ENCODE measurements around the gene DOCK2.

DNA sequence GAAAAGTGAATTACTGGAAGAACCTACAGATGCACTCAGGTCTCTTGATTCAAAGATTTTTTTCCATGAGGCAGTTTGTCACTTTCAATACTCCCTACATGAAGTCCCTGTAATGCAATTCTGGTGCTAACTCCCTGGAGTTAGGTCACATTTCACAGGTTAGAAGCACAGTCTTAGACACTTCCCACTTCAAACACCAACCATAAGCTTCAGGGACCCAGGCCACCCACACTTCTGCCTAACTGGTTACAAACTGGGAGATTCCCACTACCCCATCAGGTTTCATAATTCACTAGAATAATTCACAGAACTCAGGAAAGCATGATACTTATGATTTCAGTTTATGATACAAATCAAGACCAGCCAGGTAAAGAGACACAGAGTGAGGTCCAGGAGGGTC is 439.7 kb downstream of the DOCK2 start:
- TF ChIP-seq, protein P1, sequence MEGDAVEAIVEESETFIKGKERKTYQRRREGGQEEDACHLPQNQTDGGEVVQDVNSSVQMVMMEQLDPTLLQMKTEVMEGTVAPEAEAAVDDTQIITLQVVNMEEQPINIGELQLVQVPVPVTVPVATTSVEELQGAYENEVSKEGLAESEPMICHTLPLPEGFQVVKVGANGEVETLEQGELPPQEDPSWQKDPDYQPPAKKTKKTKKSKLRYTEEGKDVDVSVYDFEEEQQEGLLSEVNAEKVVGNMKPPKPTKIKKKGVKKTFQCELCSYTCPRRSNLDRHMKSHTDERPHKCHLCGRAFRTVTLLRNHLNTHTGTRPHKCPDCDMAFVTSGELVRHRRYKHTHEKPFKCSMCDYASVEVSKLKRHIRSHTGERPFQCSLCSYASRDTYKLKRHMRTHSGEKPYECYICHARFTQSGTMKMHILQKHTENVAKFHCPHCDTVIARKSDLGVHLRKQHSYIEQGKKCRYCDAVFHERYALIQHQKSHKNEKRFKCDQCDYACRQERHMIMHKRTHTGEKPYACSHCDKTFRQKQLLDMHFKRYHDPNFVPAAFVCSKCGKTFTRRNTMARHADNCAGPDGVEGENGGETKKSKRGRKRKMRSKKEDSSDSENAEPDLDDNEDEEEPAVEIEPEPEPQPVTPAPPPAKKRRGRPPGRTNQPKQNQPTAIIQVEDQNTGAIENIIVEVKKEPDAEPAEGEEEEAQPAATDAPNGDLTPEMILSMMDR (IDR thresholded peaks at IDR 0.05), result no peak
- TF ChIP-seq POLR2A (IDR thresholded peaks at IDR 0.05), result no peak

Data from adrenal gland (tissue), 5 donors.